Superior temporal gyrus (tissue), 1 donor: ENCODE data around the gene NGFR.

Experiments
- DNase-seq: peaks from one replicate; pipeline ENCODE4 v3.0.0-alpha.2; 2016; ENCODE audit errors: extremely low spot score

Gene NGFR

GRCh38 chr17:49515196-49515770 lies 20.2 kb downstream of the NGFR start:
- peak; percentile 64 for DNase-seq

- no peak for DNase-seq
These were observed 21.1 kb downstream of the NGFR start for GRCh38 chr17:49516180-49516579.

DNA sequence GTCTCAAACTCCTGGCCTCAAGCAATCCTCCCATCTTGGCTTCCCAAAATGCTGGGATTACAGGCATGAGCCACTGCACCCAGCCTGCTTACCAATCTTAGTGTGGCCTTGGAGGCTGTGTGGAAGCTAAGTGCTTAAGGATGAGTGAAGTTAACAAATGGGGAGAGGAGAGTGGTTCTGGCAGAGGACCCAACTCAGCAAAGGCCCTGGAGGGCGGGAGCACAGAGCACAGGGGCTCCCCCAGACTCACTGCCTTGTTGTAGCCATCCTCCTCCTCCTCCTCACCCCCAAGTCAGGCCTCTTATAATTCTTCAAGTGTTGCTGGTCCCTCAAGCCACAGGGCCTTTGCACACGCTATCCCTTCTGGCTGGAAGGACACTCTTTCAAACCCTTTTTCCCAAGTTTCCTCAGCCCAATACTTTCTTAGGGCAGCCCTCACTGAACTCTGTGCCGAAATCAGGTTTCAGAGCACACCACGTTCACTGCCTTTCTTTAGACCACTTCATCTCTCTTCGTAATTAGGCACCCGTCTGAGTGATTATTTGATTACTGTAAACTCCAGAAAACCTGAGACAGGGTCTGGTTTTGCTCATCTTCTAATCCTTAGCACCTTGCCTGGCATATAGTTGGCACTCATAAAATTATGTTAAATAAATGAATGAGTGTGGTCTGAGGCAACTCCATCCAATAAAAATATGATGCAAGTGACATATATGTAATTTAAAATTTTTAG lies 23.4 kb downstream of the NGFR start:
- DNase-seq: no peak

GRCh38 chr17:49519781-49520180 lies 24.7 kb downstream of the NGFR start:
- no peak for DNase-seq

DNA sequence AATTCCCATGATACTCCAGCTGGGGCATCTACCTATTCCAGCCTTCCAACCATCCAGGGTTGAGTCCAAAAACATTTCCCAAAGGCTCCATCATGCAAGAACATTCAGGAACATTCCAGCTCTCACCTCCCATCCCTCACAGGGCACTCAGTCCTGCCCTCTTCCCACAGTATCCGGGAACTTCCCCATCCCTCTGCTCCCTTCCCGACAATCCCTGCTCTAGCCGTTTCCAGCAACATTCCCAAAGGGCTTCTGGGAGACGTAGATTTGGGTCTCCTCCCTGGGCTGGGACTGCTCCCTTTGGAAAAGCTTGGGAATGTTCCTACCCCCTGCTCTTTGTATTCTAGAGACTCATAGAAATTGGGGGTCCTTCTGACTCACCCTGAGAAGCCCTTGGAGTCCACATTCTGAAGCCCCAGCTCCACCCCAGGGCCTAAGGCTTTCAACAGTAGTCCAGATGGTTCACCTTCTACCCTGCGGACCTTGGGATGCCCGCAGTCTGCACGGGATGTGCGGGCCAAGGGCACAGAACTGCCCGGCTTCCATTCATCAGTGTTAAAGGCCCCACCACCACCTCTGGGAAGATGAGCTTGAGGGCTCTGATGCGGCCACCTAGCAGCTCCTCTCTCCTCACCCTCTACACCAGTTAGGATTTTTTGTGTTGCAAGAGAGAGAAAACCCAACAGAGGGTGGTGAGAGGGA lies 25.4 kb downstream of the NGFR start:
- no peak for DNase-seq

DNA sequence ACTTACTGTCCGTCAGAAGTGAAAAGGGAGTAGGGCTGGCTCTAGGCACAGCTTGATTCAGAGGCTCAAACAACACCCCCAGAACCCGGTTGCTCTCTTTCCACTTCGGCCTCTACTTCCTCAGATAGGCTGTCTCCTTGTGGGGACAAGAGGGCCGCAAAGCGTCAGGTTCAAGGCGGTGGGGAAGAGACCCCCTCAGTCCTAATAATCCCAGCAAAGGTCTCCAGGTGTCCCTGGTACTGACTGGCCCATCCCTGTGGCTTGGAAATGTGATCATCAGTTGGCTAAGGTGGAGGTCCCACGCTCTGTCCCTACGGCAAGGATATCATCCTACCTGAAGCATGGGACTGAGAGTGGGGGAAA lies 26.0 kb downstream of the NGFR start:
- no peak for DNase-seq

DNA sequence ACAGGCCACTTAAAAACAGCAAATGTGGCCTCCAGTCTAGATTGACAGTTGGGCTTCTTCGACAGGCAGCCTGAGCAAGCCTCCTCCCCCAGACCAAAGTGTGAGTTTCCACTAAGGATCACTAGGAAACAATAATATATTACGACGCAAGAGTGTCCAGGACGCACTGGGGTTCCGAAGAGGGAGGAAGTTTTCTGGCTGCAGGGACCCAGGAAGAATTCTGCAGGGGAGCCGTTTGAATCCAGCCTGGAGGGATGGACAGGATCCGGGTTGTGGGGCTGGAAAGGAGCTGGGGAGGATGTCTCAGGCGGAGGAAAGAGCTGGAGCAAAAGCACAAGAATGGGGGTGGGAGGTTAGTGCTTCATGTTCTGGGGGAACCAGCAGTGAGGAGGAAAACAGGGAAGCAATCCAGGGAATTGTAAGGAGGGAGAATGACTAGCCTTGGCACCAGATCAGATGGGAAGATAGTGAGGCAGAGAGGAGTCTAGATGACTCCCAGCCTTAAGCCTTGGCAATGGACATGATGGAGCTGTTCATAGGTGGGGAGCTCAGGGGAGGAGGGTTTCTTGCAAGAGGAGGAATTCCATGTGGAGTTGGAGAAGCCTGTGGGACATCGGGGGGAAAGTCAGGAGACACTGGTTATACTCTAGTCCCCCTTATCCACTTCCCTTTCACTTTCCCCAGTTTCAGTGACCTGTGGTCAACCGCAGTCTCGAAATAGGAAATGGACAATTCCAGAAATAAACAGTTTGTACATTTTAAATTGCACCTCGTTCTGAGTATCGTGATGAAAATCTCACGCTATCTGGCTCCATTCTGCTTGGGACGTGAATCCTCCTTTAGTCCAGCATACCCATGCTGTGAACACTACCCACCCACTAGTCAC lies 26.6 kb downstream of the NGFR start:
- DNase-seq: no peak

DNA sequence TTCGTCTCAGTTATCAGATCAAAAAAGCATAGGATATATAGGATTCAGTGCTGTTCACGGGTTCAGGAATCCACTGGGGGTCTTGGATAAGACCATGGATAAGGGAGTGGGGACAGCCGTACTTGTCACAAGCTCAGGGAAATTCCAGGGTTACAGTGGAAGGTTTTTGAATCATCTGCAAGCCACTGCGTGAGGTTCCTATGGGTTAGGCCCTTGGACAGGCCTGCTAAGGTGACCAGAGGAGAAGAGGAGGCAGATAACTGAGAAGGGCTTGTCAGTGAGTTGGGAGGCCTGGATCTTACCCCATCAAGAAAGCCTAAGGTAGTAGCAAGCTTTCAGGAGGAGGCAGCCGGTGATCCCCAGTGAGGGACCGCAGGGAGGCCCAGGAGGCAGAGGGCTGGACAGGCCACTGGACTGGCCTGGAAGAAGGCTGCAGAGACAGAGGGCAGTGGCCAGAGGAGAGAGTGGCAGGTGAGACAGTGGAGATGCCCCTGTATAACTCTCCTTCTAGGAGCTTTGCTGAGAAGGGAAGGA lies 27.3 kb downstream of the NGFR start:
- no peak for DNase-seq

- no peak for DNase-seq
These were observed 28.1 kb downstream of the NGFR start for GRCh38 chr17:49523196-49523595.

DNA sequence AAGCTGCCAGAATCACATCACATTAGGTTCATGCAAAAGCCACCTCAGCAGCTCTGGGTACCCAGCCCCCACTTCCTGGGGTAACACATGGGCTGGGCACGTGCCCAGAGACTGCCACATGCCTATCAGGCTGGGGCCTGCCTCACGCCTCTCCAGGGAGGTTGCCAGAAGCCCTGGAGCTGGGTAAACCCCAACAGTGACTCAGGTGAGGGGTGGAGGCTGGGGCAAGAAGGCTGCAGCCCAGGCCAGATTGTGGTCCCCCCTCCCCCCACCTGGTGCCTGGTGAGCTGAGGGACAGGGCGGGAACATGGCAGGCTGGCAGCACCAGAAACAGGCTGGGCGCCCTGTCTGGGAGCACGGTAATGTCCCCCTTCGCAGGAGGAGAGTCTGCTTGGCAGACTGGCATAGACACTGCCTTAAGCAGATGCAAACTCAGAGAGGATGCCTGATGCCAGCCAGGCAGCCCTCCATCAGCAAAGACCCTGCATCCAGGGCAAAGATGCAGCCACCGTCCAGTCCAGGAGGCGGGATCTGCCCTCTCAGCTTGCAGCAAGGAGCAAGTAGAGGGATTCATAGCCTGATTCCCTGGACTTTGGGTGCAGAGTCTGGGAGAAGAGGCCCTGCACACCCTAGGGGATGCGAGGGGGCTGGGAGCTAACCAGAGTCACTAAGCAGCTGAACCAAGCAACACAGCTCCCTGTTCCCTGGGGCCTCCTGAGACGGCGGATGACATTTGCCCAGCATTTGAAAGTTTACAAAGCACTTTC lies 28.8 kb downstream of the NGFR start:
- no peak for DNase-seq

DNA sequence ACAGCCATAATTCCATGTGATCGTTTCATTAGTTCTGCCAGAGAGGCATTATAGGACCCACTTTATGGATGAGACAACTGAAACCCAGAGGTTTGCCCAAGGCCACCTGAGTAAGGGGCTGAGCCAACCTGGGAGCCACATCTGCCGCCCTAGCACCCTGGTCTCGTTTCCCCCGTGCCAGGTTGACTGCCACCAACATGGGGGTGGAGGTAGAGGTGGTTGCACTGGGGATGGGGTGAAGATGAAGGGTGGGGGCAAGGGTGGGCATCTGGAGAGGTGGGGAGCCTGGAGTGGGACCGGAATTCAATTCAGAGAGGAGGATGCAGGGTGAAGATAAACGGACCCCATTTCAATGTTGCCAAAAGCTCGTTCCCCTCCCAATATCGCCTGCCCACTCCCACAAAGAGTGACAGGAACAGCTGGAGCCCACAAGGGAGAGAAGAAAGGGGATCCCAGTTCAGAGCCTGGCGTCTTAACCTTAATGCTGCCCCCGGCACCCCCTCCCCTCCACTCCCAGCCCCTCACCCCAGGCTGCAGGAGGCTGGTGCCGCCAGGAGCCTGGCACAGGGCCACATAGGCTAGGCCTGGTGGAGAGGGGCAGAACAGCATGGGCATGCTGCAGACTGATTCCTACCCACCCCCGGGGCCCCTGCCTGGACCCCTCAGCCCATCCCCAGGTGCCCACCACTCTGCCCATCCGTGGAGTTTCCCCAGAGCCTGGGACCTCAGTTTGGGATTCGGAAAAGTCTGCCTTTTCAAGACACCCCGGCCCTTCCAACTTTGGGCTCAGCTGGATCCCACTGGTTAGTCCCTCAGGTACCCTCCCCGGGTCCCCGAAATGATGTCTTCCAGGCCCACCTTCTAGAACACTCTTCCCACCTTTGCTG lies 29.6 kb downstream of the NGFR start:
- DNase-seq: no peak

- DNase-seq: no peak
These were observed 31.0 kb downstream of the NGFR start for GRCh38 chr17:49525831-49526741.

- DNase-seq: no peak
These were observed 33.0 kb downstream of the NGFR start for GRCh38 chr17:49527927-49528651.

DNA sequence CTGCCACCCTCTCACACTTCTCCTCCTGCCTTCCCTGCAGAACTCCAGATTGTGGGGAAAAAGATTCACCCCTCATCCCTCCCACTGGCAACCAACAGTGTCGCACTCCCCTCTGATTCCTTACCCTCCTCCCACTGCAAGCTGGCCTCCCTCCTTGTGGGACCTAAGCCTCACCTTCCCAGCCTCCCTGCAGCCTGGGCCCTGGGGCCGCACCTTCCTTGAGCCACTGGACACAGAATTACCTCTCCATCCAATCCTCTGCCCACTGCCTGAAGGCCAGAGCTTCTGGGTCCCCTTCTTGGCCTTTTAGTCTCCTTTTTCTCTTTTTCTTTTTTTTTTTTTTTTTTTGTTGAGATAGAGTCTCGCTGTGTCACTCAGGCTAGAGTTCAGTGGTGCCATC lies 33.9 kb downstream of the NGFR start:
- DNase-seq: no peak

GRCh38 chr17:49530118-49530517 lies 35.0 kb downstream of the NGFR start:
- no peak for DNase-seq

DNA sequence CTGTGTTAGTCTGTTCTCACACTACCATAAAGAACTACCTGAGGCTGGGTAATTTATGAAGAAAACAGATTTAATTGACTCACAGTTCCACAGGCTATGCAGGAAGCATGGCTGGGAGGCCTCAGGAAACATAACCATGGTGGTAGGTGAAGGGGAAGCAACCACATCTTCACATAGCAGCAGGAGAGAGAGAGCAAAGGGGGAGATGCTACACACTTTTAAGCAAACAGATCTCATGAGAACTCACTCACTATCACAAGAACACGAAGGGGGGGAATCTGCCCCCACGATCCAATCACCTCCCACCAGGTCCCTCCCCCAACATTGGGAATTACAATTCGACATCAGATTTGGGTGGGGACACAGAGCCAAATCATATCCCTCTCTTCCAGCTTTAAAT lies 48.8 kb downstream of the NGFR start:
- no peak for DNase-seq

GRCh38 chr17:49545007-49545660 lies 50.0 kb downstream of the NGFR start:
- no peak for DNase-seq
